IMR-90 (cell line): Measurements from ENCODE around the gene NUDT1.

Source experiments
- BHLHE40 ChIP-seq: fragments of 150-350 bp; IDR thresholded peaks from 2 replicates; pipeline ENCODE4 v1.6.1; 2016; ENCODE audit warnings: mild to moderate bottlenecking, low read depth, low read length
- CTCF ChIP-seq: conservative IDR thresholded peaks from 2 replicates; pipeline ENCODE4 v1.5.1; 2012; ENCODE audit warnings: mild to moderate bottlenecking, low read depth, low read length, improper control_type of control experiment
- MXI1 ChIP-seq: IDR thresholded peaks from 2 replicates; pipeline ENCODE4 v1.6.1; 2012; ENCODE audit warnings: low read depth, mild to moderate bottlenecking, low read length, moderate library complexity, borderline replicate concordance
- RCOR1 ChIP-seq: IDR thresholded peaks from 2 replicates; pipeline ENCODE4 v1.6.1; 2012; ENCODE audit warnings: mild to moderate bottlenecking, low read length, improper control_type of control experiment; ENCODE audit not compliant: insufficient replicate concordance

DNA sequence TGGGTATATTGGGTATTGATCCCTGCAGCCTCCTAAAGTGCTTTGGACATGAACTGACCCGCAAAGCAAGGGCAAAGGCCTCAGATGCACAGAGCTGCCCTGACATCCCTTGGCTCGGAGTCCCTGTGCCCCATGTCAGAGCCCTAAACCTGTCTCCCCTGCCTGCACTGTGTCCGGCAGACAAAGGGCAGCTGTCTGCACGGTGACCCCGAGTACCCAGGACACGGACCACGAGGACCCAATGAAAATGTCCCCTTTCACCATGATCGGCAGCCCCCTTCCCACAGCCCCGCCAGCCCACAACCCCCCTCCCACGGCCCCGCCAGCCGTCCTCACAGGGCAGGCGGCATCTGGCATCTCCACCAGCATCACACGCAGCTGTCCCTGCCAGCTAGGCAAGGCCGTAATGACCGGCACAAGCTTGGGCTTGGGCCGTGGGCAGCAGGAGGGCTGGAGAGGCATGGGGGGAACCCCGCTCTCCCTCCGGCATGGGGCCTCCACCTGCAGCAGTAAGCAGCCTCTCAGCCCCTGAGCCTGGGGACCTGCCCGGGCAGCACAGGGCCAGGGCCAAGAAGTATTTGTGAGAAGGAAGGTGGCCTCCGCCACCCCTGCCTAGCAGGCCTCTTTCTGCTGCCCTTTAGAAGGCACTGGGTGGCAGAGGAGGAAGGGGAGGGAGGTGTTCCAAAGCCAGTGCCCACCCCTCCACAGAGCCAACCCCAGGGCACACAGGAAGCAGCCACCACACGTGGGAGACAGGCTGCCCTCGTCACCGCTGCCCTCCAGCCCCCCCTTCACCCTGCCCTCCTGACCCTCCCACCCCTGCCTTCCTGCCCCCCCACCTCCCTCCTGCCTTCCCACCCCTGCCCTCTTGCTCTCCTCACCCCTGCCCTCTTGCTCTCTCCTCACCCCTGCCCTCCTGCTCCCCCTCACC is 10.1 kb downstream of the NUDT1 start:
- TF ChIP-seq CTCF (no peak), MXI1 (no peak), RCOR1 (no peak), BHLHE40 (no peak)
